ENCODE data around the gene M6PR.

The M6PR gene

DNA sequence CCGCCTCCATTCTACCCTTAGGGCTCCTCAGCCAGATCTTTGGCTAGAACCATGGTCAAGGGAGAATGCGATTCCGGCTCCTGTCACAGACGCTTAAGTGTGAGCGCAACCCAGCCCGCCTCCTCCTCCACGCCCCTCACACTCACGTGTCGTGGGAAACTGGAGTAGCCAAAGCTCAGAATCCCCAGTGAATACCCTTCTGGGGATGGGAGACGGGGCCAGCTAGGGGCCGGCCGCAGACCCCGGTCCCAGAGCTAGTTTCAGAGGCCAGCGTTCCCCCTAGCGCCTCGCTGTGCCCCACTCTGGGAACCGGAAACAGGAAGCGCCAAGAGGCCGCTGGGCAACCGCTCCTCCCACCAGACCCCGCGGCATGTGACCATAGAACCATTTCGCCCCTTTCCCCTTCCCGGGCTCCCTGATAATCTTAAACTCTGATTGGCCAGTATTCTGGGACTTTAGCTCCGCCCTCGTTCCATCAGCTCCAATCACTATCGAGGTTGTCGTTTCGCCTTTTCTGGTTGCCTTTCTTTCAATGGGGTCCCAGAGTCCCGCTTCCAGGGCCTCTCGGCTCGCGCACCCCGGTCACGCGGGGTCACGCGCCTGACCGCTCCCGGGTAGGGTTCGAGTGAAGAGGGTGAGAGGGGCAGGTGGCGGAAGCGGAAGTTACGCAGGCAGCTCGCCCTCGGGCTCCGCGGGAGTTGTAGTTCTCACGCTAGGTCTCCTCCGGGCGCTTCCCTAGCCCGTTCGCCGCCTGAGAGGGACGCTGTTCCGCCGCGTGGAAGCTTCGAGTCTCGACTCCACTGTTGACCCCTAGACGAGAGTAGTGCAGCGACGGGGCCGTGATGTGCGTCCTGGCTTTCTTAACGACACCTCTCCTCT lies at the start of gene M6PR:
Gene M6PR, minus strand, starts transcription at position 304 of the 879 bp plus-strand sequence. CDS start 3,241 bp downstream, outside the sequence.
- DNase-seq = peak; percentile 98

DNA sequence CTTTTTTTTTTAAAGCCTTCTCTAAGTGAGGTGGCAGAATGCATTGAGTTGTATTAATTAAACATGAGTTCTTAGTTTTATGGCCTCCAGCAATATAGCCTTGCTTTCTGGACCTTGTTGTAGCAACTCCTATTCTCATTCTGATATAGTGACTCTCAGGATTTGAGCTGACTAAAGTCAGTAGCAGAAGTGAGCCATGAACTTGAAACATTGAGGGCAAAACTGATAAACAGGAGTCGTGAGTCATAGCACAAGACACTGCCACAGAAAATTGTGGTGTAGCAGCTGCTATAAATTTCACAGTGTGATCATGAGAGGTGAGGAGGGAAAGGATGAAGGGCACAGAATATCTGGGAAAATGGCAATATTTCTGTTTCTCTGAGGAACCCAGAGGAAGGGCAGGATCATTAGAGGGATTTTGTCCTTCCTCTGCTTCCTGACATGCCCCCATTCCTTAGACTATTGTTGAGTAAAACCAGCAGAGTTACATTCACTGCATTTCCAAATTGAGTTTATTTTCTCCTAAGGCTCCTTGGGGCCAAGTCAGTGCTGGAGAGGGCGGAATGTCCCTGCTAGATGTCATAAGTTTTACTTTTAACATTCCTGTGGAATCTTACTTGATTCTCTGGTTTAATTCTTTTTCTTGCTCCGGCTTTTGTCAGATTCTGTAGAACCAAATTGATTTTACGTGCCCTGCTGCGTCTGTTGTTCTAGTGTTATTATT lies 47.4 kb upstream of the M6PR start:
- no peak for DNase-seq

DNA sequence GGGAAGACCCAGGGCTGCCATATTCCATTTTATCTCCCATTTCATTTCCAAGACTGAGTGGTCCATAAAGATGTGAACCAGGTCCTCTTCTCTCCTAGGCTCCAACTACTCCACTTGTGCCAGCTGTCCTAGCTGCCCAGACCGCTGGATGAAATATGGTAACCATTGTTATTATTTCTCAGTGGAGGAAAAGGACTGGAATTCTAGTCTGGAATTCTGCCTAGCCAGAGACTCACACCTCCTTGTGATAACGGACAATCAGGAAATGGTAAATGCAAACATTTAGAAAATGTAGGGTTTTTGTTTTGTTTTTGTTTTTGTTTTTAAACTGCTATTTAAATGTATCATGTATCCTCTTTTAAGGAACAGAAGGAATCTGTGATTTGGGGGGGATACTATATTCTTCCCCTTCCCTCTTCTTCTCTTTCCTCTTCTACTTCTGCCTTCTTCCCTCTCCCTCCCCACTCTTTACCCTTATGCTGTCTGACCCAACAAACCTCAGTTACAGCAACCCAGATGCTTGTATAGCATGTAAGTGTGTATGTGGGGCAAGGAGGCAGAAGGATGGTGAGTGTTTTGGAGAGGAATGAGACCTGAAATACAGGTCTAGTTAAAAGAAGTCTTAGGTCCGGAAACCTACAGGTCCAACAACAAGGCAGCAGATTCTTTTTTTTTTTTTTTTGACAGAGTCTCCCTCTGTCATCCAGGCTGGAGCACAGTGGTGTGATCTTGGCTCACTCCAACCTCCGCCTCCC lies 45.8 kb upstream of the M6PR start:
- no peak for DNase-seq

DNA sequence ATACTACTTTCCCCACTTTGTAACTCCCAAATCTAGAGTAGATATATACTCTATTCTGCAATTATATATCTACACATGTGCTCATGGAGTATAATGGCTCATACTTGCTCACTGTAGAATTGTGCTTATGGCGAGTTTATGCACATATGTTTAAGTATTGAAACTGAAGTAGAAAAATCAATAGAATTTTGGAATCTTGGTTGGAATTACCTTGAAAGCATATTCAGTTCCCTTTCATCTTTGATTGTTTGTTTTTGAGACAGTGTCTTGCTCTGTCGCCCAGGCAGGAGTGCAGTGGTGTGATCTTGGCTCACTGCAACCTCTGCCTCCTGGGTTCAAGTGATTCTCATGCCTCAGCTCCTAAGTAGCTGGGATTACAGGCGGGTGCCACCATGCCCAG lies 44.4 kb upstream of the M6PR start:
- DNase-seq = no peak

DNA sequence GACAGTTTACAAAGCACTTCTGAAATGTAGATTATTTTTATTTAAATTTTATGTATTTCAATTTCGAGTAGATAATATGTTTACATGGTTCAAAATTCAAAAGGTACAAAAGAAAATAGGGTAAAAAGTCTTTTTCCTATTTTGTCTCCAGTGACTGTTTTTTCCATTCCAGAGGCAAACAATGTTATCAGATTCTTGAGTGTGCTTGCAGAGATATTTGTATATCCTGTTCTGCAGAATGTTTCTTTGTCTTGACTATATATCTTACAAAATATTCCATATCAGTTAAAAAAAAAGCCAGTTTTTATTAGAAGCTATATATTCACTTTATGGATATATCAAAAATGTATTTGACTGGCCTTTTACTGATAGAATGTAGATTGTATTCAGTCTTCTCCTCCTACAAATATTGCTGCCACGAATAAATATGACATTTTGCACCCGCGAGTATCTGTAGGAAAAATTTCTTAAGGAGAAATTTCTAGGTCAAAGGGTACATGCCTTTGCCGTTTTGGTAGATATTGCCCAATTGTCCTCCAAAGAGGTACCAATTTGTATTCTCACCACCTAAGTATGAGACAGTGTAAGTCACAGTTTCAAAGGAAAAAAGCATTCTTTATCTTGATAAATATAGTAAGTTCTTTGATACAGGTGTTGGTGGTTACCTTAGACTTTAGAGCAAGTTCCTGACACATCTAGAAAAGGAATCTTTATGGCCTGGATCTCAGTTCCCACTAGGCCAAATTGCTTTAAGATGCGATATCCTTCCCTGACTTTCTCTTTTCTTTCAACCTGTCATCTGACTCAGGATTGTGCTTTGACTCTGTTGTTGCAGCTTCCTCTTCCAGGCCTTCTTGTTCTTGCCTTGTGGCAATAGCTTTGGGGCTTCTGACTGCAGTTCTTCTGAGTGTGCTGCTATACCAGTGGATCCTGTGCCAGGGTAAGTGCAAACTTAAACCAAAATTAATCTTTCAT lies 42.2 kb upstream of the M6PR start:
- DNase-seq = no peak

DNA sequence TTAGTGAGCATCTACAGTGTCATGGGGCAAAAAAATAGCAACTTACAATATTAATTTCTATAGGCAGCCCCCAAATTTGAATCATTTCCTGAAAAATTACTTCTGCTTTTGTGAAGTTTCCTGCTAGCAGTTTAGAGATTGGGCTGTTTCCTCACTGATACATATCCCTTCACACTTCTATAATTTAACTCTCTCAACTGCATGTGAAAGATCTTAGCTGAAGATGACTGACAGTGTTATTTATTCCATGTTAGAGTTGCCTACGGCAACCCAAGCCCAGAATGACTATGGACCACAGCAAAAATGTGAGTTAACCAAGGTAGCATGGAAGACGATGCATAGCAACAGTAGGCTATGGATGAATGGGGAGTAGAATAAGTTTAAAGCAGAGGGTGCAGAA lies 40.0 kb upstream of the M6PR start, which contains the start of gene KLRG1:
Gene KLRG1, plus strand, starts transcription at position 134 of the 400 bp plus-strand sequence. Its CDS starts 90 bp downstream, at position 224.
- no peak for DNase-seq

DNA sequence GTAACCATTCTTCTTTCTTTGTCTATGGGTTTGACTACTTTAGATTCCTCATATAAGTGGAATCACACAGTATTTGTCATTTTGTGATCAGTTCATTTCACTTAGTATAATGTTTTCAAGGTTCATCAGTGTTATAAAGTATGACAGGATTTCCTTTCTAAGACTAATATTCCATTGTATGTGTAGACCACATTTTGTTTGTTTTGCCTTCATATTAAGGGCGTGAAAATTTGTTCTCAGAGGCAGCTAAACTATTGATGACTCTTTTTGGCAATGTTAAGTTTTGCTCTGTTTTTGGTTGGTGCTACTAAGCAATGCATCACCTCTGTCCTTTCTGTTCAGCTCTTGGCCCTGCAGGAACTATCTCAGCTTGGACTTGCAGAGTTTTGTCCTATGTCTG lies 38.2 kb upstream of the M6PR start:
- no peak for DNase-seq

DNA sequence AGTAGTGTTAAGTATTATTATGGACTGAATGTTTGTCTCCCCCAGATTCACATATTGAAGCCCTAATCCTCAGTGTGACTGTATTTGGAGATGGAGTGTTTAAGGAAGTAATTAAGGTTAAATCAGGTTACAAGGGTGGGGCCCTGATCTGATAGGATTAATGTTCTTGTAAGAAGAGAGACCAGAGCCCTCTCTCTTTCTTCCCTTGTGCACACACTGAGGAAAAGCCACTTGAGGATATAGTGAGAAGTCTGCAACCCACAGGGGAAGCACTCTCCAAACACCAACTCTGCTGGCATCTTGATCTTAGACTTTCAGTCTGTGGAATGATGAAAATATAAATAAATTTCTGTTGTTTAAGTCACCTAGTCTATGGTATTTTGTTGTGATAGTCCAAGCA lies 37.7 kb upstream of the M6PR start:
- DNase-seq = no peak

DNA sequence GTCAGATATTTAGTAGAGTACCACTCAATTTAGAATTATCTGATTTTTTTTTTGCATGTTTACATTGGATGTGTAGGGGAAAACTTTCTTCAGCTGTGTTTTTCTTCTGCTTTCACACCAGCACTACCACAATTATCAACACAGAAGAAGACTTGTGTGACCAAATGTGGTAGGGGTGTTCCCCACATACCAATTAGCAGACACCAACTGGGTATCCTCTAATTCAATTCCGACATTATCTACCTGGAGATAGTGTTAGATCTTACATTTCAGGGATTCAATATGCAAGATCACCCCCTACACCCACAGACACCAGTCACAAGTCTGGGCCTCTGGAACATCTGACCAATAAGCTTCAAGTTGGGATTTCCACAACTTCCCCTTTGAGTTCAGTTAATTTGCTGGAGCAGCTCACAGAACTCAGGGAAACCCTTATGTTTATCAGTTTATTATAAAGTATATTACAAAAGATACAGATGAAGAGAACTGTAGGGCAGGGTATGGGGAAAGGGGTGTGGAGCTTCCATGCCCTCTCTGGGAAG lies 35.8 kb upstream of the M6PR start:
- no peak for DNase-seq

DNA sequence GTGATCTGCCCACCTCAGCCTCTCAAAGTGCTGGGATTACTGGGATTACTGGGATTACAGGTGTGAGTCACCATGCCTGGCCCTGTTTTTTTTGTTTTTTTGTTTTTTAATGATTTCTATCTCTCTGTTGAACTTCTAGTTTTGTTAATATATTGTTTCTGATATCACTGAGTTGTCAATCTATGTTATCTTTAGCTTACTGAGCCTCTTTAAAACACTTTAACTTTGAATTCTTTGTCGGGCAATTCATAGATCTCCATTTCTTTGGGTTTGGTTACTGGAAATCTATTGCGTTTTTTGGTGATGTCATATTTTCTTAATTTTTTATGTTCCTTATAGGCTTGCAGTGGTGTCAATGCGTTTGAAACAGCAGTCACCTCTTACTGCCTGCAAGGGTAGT lies 30.7 kb upstream of the M6PR start:
- DNase-seq = no peak

DNA sequence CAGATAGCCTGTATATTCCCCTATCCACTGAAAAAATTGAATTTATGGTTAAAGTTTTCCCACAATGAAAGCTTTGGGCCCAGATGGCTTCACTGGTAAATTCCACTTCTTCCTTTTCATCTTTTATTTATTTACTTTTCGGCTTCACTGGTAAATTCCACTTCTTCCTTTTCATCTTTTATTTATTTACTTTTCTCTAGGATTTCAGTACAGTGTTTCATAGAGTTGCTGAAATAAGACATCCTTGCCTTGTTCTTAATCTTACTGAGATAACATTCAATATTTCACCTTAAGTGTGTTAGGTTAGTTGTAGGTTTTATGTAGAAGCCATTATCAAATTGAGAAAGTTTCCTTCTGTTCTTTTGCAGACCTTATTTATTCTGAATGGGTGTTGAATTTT lies 21.0 kb upstream of the M6PR start:
- no peak for DNase-seq

DNA sequence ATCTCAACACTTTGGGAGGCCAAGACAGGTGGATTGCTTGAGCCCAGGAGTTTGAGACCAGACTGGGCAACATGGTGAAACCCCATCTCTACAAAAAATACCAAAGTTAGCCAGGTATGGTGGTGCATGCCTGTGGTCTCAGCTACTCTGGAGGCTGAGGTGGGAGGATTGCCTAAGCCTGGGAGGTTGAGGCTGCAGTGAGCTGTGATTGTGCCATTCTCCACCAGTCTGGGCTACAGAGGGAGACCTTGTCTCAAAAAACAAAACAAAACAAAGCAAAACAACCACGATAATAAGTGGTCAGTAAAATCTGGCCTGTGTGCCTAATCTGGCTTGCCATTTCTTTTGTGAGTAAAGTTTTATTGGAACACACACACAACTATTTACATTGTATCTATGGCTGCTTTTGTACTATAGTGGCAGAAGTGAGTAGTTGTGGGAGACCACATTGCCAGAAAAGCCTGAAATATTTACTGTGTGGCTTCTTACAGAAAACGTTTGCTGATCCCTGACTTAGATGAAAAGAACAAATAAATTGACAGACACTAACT lies 20.5 kb upstream of the M6PR start:
- no peak for DNase-seq

DNA sequence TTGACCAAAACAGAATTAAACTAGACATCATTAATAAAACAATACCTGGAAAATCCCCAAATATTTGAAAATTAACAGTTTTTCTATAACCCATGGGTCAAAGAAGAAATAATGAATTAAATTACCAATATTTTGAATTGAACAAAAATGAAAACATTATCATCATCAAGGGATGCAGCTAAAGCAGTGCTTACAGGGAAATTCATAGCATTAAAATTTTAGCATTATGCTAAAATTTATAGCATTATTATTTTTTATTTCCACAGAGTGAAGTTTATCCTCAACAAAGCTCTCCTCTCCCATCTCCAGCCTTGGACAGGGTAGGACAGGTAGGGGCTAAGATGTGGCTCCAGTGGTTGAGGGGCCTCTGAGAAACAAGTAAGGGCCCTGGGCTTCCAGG lies 19.3 kb upstream of the M6PR start:
- no peak for DNase-seq

DNA sequence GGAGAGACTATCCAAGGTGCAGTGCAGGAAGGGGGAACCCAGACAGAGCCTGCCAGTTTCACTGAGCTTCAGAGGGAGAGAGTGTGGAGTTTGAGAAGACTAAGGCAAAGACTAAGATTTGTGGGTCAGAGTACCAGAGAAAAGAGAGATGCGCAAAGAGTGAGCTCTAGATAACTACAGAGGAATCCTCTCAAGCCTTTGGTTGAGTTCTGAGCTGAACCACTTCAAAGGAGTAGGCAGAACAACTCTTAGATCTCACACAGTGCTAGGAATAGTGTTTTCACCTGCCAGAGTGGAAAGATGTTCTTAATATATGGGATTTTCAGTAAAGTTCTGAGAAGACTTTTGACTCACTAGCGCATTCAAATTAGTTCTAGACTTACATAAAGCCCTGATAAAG lies 10.7 kb upstream of the M6PR start:
- DNase-seq = no peak

DNA sequence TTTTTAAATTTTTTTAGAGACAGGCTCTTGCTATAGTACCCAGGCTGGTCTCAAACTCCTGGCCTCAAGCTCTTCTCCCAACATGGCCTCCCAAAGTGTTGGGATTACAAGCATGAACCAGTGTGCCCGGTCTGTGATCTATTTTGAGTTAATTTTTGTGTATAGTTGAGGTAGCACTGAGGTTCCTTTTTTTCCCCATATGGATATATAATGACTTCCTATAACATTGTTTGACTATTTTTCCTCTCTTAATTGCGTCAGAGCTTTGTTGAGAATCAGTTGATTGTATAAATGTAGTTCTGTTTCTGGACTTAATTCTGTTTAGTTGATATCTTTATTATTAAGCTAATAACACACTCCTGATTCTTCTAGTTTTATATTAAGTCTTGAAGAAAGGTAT lies 8.6 kb upstream of the M6PR start:
- no peak for DNase-seq

DNA sequence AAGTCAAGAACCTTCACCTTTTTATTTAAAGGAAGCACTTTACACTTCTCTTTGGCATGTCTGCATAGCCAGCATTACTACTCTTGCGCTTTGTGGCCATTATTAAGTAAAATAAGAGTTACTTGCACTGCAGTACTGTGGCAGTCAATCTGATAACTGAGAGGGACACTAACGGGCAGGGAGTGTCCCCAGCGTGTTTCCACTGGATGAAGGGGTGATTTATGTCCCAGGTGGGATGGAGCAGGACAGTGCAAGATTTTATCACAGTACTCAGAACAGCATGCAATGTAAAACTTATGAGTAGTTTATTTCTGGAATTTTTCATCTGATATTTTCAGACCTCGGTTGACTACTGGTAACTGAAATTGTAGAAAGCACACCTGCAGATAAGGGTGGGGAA lies 8.1 kb upstream of the M6PR start:
- no peak for DNase-seq

DNA sequence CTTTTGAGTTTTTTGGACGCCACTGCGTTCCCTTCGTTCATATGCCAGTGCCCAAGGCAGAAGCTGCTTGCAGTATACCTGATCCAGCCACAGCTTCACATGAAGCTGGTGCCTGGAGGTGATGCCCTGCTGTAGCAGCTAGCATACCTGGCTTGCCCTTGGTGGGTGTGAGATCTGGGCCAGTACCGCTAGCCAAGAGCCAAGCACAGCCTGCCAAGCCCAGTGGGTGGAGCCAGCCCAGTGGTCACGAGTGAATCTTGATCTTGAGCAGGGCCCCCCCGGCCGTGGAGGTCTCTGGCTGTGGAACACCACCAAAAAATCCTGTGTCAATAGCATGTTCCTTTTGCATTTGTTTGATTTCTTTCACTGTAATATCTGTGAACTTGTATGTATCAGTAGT lies 7.3 kb upstream of the M6PR start:
- DNase-seq = no peak

DNA sequence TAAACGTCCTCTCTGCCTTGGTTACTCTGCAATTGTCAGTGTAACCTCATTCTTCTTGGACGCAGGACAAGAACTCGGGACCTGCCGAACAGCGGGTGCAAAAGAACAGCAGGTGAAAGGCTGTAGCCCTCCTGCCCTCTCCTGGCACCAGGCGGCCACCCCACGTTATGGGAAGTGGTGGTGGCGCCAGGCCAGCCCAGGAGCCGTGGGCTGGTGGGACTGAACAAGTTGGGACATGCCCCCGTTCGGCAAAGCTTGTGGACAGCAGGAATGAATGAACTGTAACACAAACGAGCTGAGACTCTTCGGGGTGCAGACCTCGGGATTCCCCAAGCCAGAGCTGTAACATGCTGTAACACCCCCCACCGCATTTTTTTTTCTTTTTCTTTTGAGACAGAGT lies 6.6 kb upstream of the M6PR start:
- no peak for DNase-seq

DNA sequence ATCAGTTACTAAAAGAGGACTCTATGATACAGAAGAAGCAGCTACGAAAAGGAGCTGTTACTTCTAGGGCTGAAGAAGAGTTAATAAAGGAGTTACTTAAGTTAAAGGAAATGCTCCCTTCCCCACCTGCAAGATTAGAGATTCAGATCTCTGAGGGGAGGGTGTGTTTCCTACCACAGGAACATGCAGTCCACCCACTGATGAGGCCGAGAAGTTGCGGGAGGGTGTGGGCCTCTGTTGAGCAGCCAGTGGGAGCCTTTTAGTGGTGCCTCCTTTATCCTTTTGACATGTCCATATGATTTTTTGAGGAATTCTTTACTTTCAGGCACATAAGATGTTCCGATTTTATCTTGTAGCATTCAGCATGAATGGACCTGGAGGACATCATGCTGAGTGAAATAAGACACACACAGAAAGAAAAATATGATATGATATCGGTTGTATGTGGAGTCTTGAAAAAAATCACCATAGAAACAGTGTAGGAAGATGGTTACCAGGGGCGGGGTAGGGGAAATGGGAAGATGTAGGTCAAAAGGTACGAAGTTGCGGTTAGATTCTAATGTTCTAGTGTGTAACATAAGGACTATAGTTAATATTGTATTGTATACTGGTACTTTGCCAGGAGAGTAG lies 4.4 kb upstream of the M6PR start:
- no peak for DNase-seq

DNA sequence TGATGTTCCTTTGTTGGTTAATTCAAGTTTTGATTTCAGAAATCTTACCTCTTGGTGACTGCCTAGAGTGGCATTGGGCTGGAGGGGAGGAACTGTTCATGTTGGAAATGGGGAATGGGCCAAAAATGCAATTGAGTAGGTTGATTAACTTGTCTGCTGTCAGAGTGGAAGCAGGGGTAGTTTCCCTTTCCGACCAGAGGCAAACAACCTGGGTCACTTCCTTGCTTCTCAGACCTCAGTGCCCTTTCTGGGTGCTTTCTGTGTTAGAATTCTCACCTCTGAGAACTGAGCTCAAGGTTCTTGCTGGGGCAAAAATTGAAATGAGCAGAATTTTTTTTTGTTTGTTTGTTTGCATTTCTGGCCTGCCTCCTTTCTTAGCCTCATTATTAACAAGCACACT lies 2.3 kb upstream of the M6PR start:
- no peak for DNase-seq
